ENCODE measurements around the gene SH2D5.
"Not testable (repeated sequence)": the region's sequence is repeated elsewhere in the genome, so short reads cannot be mapped to it uniquely, and the experiment has no call there.

The SH2D5 gene

DNA sequence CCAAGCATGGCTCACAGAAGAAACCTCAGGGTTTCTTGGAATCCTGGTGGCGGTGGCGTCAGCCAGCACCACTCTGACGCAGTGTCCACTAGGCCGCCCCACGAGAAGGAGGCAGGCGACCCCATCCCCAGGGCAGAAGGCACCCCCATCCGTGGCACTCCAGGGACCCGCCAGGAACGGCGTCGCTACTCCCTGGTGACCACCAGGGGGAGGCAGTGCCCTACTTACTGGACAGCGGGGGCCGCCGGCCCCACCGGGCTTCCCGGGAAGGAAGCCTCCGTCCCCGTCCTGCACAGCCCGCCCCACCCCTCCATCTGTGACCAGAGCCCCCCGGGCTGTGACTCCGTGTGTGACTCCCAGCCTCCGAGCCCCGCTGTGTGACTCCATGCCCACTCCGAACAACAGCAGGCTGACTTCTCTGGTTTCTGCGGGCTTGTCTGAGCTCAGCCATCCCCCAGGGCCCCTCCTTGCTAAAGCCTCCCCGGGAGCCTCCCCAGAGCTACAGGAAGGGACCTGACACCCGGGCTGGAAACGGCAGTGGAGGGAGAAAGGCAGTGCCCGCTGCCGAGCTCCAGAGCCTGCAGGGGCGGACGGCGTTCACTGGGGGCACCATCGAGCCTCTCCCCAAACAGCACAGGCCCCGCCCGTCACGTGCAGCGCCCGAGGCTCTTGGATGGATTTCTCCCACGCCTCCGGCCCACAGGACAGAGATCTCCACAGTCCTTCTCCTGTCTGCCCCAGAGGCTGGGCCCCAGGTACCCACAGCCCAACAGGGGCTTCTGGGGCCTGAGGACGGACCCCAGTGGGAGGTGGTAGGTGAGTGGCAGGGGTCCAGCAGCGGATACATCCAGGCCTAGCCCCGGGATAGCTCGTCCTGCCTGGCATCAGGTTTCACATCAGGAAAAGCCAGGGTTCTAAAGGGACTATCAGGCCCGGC lies 35.8 kb downstream of the SH2D5 start:
- DNase-seq (ENCODE audit: low read depth in 2 of 3, low spot score in 1 of 3): peak; percentile 63 to 71 (median 67)

DNA sequence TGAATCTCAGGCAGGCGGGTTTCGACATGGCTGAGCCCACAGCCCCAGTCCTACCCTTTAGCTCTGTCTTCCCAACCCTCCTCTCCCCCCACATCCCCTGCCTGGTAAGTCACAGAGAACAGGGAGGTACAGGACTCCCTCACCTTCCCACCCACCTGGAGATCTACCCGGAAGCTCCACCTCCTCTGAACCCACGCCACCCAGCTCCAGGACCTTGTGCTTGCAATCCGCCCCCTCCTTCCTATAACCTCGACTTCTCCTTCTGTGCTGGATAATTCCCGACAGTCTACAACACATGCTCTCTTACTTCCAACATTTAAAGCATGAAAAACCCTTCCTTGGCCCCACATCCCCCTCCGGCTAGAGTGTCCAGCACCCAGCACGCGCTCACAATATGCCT lies 37.0 kb downstream of the SH2D5 start:
- DNase-seq (ENCODE audit: low read depth in 2 of 3, low spot score in 1 of 3): no peak

DNA sequence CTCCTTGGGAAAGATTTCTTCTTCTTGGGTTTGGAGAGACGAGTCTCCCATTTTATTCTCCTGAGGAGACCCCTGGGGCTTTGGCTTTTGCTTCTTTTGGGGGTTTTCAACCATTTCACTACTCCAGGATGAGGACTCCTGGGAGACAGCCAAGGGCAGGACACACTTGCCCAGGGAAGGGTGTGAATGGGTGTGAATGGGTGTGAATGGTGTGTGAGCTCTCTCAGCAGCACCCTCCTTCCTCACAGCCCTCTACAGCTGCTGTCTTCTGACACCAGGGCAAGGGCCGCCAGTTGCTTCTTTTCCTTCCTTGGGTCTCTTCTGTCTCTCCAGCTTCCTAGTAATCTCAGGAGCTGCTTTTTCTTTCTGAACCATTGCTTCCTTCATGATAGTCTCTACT lies 38.9 kb downstream of the SH2D5 start:
- DNase-seq (ENCODE audit: low read depth in 2 of 3, low spot score in 1 of 3): no peak

DNA sequence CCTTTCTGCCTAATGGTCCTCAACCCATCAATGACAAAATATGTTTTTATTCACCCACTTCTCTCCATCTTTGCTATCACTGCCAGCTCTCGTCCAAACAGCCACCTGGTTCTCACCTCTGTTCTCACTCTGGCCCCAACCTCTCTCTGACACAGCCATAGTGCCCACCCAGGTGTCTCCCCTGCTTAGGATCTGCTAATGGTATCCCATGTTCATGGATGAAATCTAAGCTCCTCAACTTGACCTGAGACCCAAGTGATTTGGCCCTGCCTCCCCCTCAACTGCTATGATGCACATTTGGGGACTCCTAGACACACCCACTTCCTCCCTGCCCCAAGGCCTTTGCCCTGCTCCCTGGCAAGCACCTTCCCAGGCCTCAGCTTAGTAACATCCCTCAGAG lies 40.6 kb downstream of the SH2D5 start:
- DNase-seq (ENCODE audit: low read depth in 2 of 3, low spot score in 1 of 3): no peak

DNA sequence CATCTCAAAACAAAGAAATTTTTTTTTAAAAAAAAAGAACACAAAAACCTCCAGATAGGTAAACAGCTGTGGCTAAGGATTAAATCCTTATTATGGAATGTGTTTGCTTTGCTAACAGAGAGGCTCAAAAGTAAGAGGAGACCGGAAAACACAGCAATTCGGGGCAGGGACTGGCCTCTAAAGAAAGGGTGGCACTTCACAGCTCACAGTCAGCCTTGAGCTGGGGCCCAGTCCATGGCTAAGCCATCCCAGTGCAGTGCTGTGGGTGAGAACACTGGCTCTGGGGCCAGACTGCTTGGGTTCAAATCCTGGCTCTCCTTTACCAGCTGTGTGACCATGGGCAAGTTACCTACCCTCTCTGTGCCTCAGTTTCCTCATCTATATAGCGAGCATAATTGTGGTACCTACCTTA lies 42.9 kb downstream of the SH2D5 start:
- DNase-seq (ENCODE audit: low read depth in 2 of 3, low spot score in 1 of 3): no peak

DNA sequence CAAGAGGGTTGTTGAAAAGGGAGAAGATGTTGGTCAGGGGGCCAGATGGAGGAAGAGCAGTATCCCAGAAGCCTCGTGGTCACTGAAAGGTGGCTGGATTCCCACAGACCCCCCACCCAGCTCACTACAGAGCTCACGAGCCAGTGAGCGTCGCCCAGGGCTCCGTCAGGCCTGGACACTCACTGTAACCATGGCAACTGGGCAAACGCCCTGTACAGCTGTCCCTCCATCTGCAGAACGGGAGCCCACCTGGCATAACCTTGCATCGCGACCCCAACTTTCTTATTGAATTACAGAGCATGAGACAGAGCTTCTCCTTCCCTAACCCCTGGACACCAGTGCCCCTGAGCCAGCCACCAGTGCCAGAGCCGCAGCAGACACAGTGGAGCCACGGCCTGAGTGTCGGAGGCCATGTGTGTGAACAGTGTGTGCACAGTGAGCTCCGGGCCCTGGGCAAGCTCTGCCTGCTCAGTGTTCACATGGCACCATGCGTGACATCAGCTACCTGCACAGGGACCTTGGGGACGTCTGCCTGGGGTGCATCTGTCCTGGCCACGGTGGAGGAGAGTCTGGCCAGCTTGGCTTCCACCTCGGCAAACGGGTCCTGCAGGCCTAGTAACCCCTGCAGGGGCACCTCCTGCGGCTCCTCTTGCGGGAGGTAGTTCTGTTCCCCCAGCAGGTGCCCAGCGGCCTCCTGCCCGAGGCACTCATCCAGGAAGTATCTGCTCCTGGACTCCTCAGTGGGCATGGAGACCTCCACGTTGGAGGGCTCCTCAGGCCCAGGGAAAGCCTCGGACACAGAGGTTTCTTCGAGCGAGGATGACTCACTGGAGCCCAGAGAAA lies 45.4 kb downstream of the SH2D5 start:
- no peak for DNase-seq (ENCODE audit: low read depth in 2 of 3, low spot score in 1 of 3)

DNA sequence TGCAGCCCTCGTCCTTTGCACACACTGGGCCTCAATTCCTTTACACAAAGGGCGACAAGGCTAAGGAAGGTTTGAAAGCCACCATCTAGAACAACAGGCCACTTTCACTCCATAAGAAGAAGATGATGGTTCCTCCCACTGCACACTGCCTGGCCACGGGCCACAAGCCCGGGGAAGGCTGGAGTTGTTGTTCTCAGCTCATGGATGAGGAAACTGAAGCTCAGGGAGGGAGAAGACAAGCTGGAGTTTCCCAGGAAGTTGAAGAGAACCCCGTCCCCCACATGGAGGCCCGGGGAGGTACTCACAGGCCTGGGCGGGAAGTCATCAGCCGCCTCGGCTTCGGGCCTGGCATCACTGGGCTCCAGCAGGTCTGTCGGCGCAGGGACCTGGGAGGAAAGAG lies 46.8 kb downstream of the SH2D5 start:
- DNase-seq (ENCODE audit: low read depth in 2 of 3, low spot score in 1 of 3): no peak

DNA sequence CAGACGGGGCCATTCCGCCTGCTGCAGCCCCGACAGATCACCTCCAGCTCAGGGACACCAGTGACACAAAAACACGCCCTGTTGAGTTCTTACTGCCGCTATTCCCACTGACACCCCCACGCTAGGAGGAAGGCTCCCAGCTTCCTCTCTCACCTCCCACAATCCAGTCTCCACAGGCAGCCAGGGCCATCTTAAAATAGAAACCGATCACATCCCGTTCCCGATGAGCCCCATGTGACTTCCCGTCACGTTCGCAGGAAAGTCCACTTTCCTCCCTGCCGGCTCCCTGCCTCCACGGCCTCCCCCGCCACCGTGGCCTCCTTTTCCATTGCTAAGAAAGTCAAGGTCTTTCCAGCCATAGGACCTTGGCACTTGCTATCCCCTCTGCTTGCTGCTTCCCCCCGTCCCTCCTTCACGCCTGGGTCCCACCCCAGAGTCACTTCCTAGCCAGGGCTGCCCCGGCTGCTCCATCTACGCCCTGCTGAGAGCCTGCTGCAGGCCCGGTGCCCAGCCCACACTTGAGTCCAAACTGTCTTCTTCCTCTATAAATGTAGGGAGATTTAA lies 47.3 kb downstream of the SH2D5 start:
- no peak for DNase-seq (ENCODE audit: low read depth in 2 of 3, low spot score in 1 of 3)

DNA sequence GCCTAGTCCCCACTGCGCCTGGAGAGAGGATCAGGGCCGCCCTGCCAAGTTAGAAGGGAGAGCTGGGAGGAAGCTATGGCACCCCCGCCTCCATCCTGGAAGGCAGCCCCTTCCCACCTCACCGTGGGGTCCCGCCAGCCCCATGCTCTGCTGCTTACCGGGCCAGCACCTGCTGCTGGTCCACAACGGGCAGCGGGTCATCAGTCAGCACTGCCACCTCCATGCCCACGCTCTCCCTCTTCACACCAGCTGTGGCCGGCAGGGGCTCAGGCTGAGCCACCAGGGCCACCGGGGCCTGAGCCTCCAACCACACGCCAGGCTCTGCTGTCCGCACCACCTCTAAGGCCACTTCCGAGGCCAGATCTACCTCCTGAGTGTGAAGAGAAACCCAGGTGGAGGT lies 47.9 kb downstream of the SH2D5 start:
- DNase-seq (ENCODE audit: low read depth in 2 of 3, low spot score in 1 of 3): no peak

DNA sequence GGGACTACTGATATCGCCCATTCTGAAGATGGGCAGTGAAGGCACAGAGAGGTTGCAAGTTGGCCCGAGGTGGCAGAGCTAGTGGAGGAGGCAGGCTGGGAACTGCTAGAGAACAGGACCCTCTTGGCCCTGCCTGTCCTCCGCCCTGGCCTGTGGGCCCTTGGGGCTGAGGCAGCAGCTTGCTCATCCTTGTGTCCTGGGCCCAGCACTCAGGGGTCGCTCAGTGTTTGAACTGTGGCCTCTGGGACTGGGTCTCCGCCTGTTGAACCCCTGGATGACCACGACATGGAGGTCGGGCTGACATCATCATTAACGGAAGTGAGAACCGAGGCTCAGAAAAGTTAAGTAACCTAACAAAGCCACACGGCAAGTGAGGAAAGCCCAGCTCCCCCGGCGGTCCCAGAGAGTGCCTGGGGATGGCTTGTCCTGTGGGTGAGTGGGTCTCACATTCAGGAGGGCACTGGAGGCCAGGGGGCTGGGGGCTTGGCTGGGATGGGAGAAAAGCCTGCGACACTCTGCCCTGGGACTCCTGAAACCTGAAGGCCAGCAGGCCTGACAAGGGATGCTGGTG lies 48.4 kb downstream of the SH2D5 start:
- DNase-seq (ENCODE audit: low read depth in 2 of 3, low spot score in 1 of 3): no peak

DNA sequence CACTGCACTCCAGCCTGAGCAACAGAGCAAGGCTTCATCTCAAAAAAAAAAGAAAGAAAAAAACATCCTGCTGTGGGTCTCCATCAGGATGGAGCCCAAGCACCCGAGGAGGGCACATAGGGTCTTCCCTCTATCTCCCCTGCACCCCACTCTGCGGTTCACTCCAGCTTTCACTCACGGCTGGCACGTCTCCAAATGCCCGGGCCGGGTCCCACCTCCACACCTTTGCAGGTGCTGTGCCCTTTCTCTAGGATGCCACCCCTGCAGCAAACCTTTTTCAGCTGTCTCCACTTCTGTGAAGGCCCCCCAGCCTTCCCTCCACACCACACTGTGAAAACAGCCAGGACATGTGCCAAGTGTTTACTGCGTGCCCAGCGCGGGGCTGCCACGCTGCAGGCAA lies 48.9 kb downstream of the SH2D5 start:
- DNase-seq (ENCODE audit: low read depth in 2 of 3, low spot score in 1 of 3): no peak

DNA sequence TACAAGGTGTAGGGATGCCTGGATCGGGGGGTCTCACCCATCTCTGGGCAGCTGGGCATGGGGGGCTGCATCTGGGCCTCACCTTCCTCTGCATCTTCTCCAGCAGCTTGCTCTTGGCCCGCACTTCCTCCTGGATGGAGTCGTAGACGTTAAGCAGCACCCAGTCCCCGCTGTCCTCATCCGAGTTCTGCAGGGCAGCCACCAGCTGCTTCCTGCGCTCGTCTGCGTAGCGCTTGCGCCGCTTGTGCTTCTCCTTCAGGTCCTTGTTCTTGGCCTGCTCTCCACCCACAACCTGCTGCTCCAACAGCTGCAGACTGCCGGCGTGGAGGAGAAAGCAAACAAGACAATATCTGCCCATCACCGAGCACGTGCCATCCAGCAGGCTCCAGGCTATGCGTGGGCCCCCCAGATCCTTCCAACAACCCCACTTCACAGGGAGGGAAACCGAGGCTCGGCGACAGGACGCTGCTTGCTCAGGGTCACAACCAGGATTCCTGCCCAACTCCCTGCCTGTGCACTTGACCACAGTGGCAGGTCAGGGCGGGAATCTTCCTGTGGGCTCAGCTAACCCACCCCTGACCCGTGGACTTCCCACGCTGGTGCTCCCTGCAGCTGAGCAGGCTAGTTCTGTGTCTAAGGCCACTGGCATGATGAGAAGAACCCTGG lies 49.8 kb downstream of the SH2D5 start:
- DNase-seq (ENCODE audit: low read depth in 2 of 3, low spot score in 1 of 3): no peak

DNA sequence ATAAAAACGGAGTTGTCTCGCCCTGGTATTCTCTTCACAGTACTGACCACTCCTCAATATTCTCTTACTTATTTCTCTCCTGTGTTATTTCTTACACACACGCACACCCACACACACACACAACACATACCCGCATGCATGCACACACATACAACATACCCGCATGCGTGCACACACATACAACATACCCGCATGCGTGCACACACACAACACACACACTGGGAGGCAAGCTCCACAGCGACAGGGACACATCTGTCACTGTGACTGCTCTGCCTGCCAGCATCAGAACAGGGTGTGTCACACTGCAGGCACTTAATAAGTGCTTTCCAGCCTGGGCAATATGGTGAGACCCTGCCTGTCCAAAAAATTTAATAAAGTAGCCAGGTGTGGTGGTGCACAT lies 50.5 kb downstream of the SH2D5 start:
- DNase-seq (ENCODE audit: low read depth in 2 of 3, low spot score in 1 of 3): no peak

DNA sequence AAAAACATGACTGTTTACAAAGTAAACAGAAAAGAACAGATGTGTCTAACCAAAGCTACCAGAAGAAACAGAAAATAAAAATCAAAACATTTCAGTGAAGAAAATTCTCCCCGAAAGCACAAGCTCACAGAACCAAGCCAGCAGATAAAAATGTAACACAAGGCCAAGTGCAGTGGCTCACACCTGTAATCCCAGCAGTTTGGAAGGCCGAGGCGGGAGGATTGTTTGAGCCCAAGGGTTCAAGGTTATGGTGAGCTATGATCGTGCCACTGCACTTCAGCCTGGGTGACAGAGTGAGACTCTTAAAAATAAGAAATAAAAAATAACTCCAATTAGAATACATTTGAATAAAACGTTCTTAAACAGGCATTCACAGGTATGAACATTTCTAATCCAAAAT lies 52.2 kb downstream of the SH2D5 start:
- no peak for DNase-seq (ENCODE audit: low read depth in 2 of 3, low spot score in 1 of 3)

DNA sequence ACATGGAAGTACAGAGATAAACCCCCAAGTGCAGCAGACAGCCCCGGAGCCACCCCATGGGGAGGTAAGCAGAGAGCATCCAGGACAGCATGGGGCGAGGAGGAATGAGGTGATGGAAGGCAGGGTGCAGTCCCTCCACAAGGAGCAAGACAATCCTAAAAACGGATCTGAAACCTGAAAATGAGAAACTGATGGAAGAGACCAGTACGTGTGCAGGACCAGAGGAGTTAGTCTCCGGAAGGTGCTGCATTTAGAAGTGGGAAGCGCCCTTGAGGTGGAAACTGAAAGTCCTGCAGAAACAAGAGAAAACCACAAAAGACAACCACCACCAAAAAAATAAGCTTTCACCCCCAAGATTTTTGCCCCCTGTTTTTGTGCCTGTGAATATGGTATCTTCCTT lies 53.9 kb downstream of the SH2D5 start:
- no peak for DNase-seq (ENCODE audit: low read depth in 2 of 3, low spot score in 1 of 3)

DNA sequence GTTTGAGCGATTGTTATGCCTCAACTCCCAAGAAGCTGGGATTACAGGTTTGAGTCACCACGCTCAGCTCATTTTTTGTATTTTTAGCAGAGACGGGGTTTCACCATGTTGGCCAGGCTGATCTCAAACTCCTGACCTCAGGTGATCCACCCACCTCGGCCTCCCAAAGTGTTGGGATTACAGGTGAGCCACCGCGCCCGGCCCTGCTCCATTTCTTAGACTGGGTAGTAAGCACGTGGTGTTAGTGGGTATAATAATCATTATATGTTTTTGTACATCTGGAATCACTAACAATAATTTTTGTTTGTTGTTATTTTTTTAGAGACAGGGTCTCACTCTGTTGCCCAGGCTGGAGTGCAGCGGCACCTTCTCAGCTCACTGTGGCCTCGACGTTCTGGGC lies 58.9 kb downstream of the SH2D5 start:
- DNase-seq (ENCODE audit: low read depth in 2 of 3, low spot score in 1 of 3): not testable (repeated sequence)

DNA sequence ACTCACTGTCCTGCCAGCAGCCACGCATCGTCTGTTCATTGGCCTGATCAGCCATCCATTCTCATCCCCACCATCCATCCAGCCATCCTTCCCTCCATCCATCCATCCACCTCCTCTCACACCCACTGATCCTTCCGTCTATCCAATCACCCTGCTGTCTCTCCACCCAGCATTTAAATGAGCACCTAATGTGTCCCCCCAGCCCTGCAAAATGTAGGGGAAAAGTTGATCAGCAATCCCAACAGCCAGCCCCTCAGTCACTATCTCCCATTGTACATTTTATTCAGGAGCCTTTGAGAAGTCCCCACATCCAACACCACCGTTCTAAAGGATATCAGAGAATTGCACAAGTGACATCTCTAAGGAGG lies 60.3 kb downstream of the SH2D5 start:
- no peak for DNase-seq (ENCODE audit: low read depth in 2 of 3, low spot score in 1 of 3)

DNA sequence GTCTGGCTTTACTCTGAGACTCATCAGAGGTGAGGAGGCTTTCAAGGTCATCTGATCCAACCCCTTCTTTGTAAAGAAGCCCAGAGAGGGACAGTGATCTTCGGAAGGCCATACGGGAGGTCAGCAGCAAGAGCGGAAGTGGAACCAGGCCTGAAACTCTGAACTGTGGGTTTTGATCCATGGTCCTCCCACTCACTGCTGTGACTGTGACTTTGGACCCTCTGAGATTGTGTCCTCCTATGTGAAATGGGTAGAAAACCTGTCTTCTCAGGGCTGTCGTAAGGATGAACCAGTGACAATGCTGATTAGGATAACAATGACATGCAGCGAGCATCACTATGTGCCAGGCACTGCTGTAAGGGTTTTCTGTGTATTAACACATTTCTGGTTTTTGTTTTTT lies 61.6 kb downstream of the SH2D5 start:
- DNase-seq (ENCODE audit: low read depth in 2 of 3, low spot score in 1 of 3): no peak
